ENCODE results near the gene BLTP2. TPM values are rescaled to one million over a fixed set of nuclear protein-coding genes. Genes with fewer than 3 reads are reported as not detected.
A peak's percentile ranks its signal among the peaks of the same experiment; 100 is the strongest.
"Not testable (repeated sequence)": the region's sequence is repeated elsewhere in the genome, so short reads cannot be mapped to it uniquely, and the experiment has no call there.

The BLTP2 gene
- total RNA-seq, 4 donors from 2014 or later, result 95.1 to 133 (median 111) TPM

- 79 to 81% methylated on average over 1 of the region's 1 CpG for WGBS, 2 donors
- Histone ChIP-seq H3K4me1 (peaks cover 0 to 52% (median 12%) of the 10 kb centered on the region in 4 donors), H3K36me3 (peaks cover 0 to 65% (median 12%) of the 10 kb centered on the region in 3 donors)
Observed at GRCh38 chr17:28667870-28668269, 22.9 kb upstream of the BLTP2 start.

GRCh38 chr17:28665994-28666393 is 21.0 kb upstream of the BLTP2 start:
- H3K4me3 ChIP-seq, result no peak overlapping the region
- 77% methylated on average over 2 of the region's 2 CpGs for WGBS, 2 donors
- no peaks in the 10 kb centered on the region for H3K9me3 ChIP-seq
- DNase-seq (ENCODE audit: low spot score in 2 of 2), result no peak
- H3K27me3 ChIP-seq, result no peaks in the 10 kb centered on the region
- H3K4me1 ChIP-seq, result peaks cover 0 to 59% (median 17%) of the 10 kb centered on the region in 4 donors
- H3K36me3 ChIP-seq, result peaks cover 0 to 47% (median 5%) of the 10 kb centered on the region in 3 donors
- no peak overlapping the region for H3K27ac ChIP-seq
- no peak for TF ChIP-seq EP300 (IDR thresholded peaks at IDR 0.05)
- TF ChIP-seq CTCF (IDR thresholded peaks at IDR 0.05), result no peak
- no peak for TF ChIP-seq POLR2A (IDR thresholded peaks at IDR 0.05)

More at GRCh38 chr17:28667870-28668269, 22.9 kb upstream of the BLTP2 start:
- no peaks in the 10 kb centered on the region for H3K27me3 ChIP-seq
- no peak overlapping the region for H3K27ac ChIP-seq
- H3K9me3 ChIP-seq, result no peaks in the 10 kb centered on the region
- H3K4me3 ChIP-seq, result no peak overlapping the region
- TF ChIP-seq POLR2A (IDR thresholded peaks at IDR 0.05) (no peak), EP300 (IDR thresholded peaks at IDR 0.05) (no peak), CTCF (IDR thresholded peaks at IDR 0.05) (no peak)
- no peak for DNase-seq (ENCODE audit: low spot score in 2 of 2)

GRCh38 chr17:28663723-28664122 is 18.8 kb upstream of the BLTP2 start:
- no peaks in the 10 kb centered on the region for H3K27me3 ChIP-seq
- no peak overlapping the region for H3K4me3 ChIP-seq
- peaks cover 0 to 65% (median 22%) of the 10 kb centered on the region in 4 donors for H3K4me1 ChIP-seq
- peaks cover 0 to 42% (median 14%) of the 10 kb centered on the region in 3 donors for H3K36me3 ChIP-seq
- no peak for DNase-seq (ENCODE audit: low spot score in 2 of 2)
- H3K9me3 ChIP-seq, result no peaks in the 10 kb centered on the region
- no peak overlapping the region for H3K27ac ChIP-seq
- no peak for TF ChIP-seq POLR2A (IDR thresholded peaks at IDR 0.05)
- no peak for TF ChIP-seq EP300 (IDR thresholded peaks at IDR 0.05)
- no peak for TF ChIP-seq CTCF (IDR thresholded peaks at IDR 0.05)

GRCh38 chr17:28662527-28662829 is 17.5 kb upstream of the BLTP2 start:
- Histone ChIP-seq H3K36me3 (peaks cover 0 to 42% (median 10%) of the 10 kb centered on the region in 3 donors), H3K27me3 (no peaks in the 10 kb centered on the region), H3K4me1 (peaks cover 0 to 52% (median 22%) of the 10 kb centered on the region in 4 donors), H3K27ac (peak overlapping the region; percentile 93 to 97 (median 96)), H3K9me3 (no peaks in the 10 kb centered on the region), H3K4me3 (peak overlapping the region; percentile 60 to 96 (median 84))
- WGBS, 2 donors, result 0 to 2% methylated on average over 10 of the region's 10 CpGs
- TF ChIP-seq EP300 (IDR thresholded peaks at IDR 0.05), result no peak
- no peak for TF ChIP-seq CTCF (IDR thresholded peaks at IDR 0.05)
- TF ChIP-seq POLR2A (IDR thresholded peaks at IDR 0.05), result no peak
- DNase-seq (ENCODE audit: low spot score in 2 of 2), result no peak

GRCh38 chr17:28661635-28662526 is 16.9 kb upstream of the BLTP2 start, which contains the start of the genes SDF2 and SUPT6H:
SDF2 (minus strand) TSS chr17:28661906; CDS start chr17:28661876, 30 bp downstream.
SUPT6H (plus strand) TSS chr17:28662205; CDS start chr17:28673402, 11,197 bp downstream.
- H3K27ac ChIP-seq, result peak within 1 kb of the TSS; percentile 93 to 97 (median 96)
- peak; percentile 83 to 93 for DNase-seq (ENCODE audit: low spot score in 2 of 2)
- H3K9me3 ChIP-seq, result no peaks in the 10 kb centered on the region
- peaks cover 0 to 47% (median 10%) of the 10 kb centered on the region in 3 donors for H3K36me3 ChIP-seq
- TF ChIP-seq EP300 (IDR thresholded peaks at IDR 0.05) (peak; percentile 82 to 97), POLR2A (IDR thresholded peaks at IDR 0.05) (peak; percentile 69 to 90), CTCF (IDR thresholded peaks at IDR 0.05) (no peak)
- 0 to 1% methylated on average over 54 to 63 of the region's 66 CpGs for WGBS, 2 donors
- H3K4me3 ChIP-seq, result peak within 1 kb of the TSS; percentile 60 to 96 (median 84)
- peaks cover 0 to 51% (median 22%) of the 10 kb centered on the region in 4 donors for H3K4me1 ChIP-seq
- no peaks in the 10 kb centered on the region for H3K27me3 ChIP-seq

GRCh38 chr17:28659497-28659881 is 14.5 kb upstream of the BLTP2 start:
- peaks cover 0 to 36% (median 20%) of the 10 kb centered on the region in 4 donors for H3K4me1 ChIP-seq
- H3K36me3 ChIP-seq, result peaks cover 0 to 50% (median 10%) of the 10 kb centered on the region in 3 donors
- H3K9me3 ChIP-seq; DNase-seq (ENCODE audit: low spot score in 2 of 2); H3K27ac ChIP-seq; H3K27me3 ChIP-seq; H3K4me3 ChIP-seq: not testable (repeated sequence)
- WGBS, 2 donors, result 90 to 98% methylated on average over 12 to 13 of the region's 23 CpGs

- not testable (repeated sequence) for H3K9me3 ChIP-seq; H3K4me3 ChIP-seq; H3K27ac ChIP-seq; DNase-seq (ENCODE audit: low spot score in 2 of 2); H3K27me3 ChIP-seq
- Histone ChIP-seq H3K36me3 (peaks cover 0 to 55% (median 10%) of the 10 kb centered on the region in 3 donors), H3K4me1 (peaks cover 0 to 30% (median 18%) of the 10 kb centered on the region in 4 donors)
- WGBS, 2 donors, result 89 to 90% methylated on average over 15 to 26 of the region's 46 CpGs
Observed at GRCh38 chr17:28658766-28659496, 14.0 kb upstream of the BLTP2 start.
